HG03139 (cell line): ENCODE measurements around the gene SMIM11.
"Not testable (repeated sequence)": the region's sequence is repeated elsewhere in the genome, so short reads cannot be mapped to it uniquely, and the experiment has no call there.

Source experiments
- ATAC-seq: cut with Tn5 transposase; IDR thresholded peaks from one replicate; pipeline ENCODE4 v1.9.1; 2021; ENCODE audit not compliant: unreplicated experiment

Gene SMIM11

DNA sequence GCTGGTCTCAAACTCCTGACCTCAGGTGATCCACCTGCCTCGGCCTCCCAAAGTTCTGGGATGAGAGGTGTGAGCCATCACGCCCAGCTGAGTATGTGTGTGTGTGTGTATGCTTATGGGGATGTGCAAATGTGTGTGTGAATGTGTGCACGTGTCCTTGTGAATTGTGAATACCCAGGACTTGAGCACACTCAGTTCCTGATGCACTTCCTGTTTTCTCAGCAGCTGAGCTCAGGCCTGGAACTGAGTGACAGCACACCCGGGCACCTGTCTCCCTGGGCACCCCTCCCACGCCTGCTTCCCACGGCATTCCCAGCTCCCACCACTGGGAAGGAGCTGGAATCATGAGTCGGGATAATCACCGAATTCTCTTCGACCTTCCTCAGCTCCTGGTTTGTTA, 32.0 kb downstream of the SMIM11 start:
- not testable (repeated sequence) for ATAC-seq

DNA sequence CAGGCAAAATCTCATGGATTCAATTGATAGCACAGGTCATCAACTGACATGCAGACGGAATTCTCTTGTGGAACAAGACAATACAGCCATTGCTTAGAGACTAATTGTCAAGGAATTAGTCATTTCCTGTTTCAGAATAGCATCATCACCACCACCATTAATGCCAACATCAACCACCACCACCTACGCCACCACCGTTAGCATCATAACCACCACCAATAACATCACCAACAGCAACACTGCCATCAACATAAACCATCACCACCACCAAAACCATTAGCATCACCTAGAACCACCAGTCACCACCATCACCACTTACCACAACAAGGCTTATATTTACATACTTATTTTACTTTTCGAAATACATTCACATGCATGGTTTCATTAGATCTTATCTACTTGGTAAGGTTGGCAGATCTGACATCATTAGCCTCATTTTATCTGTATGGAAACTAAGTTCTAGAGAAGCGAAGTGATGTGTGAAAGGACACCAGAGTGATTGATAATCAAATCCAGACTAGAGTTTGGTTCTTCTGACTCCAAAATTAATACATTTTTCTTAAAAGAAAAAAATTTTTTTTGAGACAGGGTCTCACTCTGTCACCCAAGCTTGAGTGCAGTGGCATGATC, 42.3 kb downstream of the SMIM11 start:
- not testable (repeated sequence) for ATAC-seq

DNA sequence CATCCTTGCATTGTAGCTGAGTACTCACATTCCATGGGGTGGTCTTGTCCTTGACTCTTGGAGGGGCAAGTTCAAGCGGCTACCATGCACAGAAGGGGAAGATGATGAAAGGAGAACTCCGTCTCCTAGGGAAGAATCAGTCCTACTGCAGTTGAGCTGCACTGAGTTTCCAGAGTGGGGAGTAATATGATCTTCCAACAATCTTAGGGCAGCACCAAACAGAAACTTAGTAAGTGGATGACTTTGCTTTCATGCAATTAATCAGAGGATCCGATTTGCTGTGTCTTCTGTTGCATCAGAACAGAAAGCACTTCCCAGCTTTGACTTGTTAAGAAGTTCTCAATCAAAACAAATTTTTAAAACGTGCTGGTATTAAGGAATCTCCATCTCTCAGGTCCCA, 48.5 kb downstream of the SMIM11 start, which contains the start of gene SMIM34:
Gene SMIM34 (minus strand): TSS at position 147 of the 400 bp plus-strand sequence. CDS start 112 bp downstream, at position 35.
- not testable (repeated sequence) for ATAC-seq

DNA sequence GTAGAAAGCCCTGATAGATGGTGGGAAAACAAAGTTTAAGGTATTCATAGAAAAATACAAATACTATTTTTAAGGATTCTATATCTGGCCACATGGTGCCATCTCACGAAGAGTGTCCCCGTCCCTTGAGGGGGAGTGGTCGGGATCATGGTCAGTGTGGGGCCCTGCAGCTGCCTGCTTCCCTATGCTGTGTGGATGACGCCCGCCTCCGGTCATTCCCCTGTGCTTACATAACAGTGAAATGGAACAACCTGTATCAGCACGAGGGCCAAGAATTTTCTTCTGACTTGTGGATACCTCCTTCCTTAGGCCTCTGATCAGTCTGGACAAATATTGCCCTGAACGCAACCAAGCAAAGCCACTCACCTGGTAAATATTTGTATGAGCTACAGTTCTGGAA, 52.0 kb downstream of the SMIM11 start:
- not testable (repeated sequence) for ATAC-seq

DNA sequence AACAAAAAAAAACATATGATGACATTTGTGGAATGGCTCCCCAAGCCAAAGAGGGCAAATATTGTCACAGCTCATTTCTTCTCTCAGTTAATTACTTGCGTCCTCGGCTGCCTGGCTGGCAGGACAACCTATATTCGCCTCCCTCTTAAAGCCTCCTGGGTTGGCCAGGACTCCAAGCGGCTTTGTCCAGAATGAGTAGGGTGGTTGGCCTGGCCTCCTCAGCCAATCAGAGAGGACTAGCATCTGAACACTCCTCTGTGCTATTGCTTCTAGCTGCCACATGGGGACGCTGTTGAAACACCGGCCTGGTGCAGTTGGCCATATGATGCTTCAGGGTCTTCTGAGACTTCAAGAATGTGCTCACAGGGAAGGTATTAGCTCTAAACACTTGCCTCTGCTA, 53.1 kb downstream of the SMIM11 start:
- not testable (repeated sequence) for ATAC-seq

DNA sequence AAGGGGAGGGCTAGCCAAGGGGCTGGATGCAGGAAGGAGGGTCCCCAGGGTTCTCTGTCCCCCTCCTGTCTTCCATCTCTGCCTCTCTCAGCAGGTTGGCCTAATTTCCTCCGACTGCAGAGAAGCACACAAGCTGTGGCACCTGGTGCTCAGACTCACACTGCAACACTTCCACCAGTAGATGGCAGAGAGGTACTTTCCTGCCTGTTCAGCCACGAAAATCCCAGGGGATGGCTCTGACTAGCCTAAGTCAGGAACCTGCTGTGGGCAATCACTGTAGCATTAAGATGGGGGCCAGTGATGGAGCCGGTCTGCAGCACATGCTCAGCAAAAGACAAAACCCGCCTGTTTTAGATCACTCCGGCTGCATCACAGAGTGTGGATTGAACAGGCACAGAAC, 54.4 kb downstream of the SMIM11 start:
- not testable (repeated sequence) for ATAC-seq
